ENCODE results near the gene ZNF740.

DNA sequence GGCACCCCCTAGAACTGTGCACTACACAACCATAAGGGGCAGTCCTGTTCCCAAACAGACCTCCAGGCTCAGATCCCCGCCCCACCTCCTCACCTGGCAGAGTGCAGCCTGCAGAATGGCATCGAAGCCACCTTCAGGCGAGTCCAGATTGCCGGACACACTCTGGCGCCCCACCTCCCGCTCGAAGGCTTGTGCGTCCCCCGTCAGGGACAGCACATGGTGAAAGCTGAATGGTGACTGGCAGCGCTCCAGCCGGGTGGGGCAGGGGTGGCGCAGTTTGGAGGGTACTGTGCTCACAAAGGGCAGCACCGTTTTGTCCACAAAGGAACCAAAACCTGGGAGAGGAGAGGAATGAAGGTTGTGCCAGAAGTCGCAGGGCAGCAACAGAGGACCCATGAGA, 16.0 kb downstream of the ZNF740 start:
- TF ChIP-seq CTCF (conservative IDR thresholded peaks at IDR 0.05) (no peak), ZFX (IDR thresholded peaks at IDR 0.05) (no peak)

Measured in C4-2B (cell line).